Activated T-helper 1 cell treated with anti-CD3 and anti-CD28 coated beads, Interleukin-12 subunit alpha, Interleukin-12 subunit beta, Interleukin-2, Interleukin-4 antibody, amounts not matched to agents 30 ng/mL and 10 ng/mL and 1 ng/mL, durations not matched to agents 14 hours and 24 hours and 36 hours (primary cell): ENCODE measurements around the gene OR51B5. TPM values are rescaled to one million over a fixed set of nuclear protein-coding genes. Genes with fewer than 3 reads are reported as not detected.
"Not testable (repeated sequence)": the region's sequence is repeated elsewhere in the genome, so short reads cannot be mapped to it uniquely, and the experiment has no call there.

Source experiments
- DNase-seq: peaks from one replicate; pipeline ENCODE4 v3.0.0; 2021; ENCODE audit warnings: low spot score
- H3K27ac Mint-ChIP-seq: one replicate; pipeline ENCODE4 v1.8.0; 2021; ENCODE audit warnings: mild to moderate bottlenecking, mixed read lengths
- H3K27me3 Mint-ChIP-seq: one replicate; pipeline ENCODE4 v1.8.0; 2022; ENCODE audit warnings: mild to moderate bottlenecking, moderate library complexity, mixed read lengths; ENCODE audit not compliant: insufficient read depth
- H3K36me3 Mint-ChIP-seq: one replicate; pipeline ENCODE4 v1.8.0; 2021; ENCODE audit warnings: low read depth, mixed read lengths
- H3K4me1 Mint-ChIP-seq: one replicate; pipeline ENCODE4 v1.8.0; 2021; ENCODE audit warnings: low read depth, mixed read lengths
- H3K4me3 Mint-ChIP-seq: one replicate; pipeline ENCODE4 v1.8.0; 2021; ENCODE audit warnings: mild to moderate bottlenecking, moderate library complexity, mixed read lengths
- H3K9me3 Mint-ChIP-seq: one replicate; pipeline ENCODE4 v1.8.0; 2021; ENCODE audit warnings: mixed read lengths
- intact Hi-C: fragments of 100-400 bp; cut with micrococcal nuclease; formaldehyde crosslinking; loops from one replicate; pipeline ENCODE4 v1.15.1; 2024
- total RNA-seq: library from RNA; stranded (reverse); gene quantifications from 2 replicates; pipeline ENCODE4 v1.2.3, GENCODE V29; 2022

The OR51B5 gene
- total RNA-seq, 1 donor from 2014 or later: not detected

DNA sequence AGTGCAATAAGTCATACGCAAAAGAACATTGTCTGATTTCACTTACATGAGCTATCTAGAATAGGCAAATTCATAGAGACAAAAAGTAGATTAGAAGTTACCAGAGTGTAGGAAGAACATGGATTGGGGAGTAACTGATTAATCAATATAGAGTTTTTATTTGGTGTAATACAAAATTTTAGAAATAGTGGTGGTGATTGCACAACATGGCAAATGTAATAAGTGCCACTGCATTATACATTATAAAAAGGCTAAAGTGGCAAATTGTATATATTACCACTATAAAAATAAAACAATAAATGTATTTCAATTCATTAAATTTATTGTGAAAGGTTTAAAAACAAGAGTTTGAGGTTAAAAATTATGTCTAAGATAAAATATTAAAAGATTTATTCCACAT, 32.9 kb downstream of the OR51B5 start:
- H3K36me3 Mint-ChIP-seq: no peaks in the 10 kb centered on the region

DNA sequence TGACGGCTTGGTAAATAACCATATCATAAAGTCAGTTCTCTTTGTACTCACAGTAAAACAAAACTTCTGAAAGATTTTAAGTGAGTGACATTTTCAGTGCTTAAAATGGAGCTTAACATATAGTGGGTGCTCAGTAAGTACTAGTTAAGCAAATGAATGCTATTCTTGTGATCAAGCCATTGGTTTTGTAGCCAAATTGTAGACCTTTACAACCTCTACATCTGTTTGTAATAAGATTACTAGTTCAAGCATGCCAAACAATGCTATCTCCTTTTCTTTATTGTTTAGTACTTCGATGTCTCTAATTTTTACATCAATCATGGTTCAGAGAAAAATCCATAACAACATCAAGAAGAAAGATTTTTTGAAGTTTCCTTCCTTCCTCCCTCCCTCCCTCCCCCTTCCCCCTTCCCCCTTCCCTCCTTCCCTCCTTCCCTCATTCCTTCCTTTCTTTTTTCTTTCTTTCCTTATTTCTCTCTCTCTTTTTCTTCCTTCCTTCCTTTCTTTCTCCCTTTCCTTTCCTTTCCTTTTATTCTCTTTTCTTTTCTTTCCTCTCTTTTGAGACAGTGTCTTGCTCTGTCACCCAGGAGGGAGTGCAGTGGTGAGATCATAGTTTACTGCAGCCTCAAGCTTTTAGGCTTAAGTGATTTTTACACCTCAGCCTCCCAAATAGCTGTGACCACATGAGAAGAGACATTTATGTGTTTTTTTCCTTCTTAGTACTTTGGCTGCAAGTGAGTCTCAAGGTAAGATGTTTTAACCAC, 35.9 kb downstream of the OR51B5 start:
- no peaks in the 10 kb centered on the region for H3K9me3 Mint-ChIP-seq
- intact Hi-C loops: no loop called here
- no peaks in the 10 kb centered on the region for H3K36me3 Mint-ChIP-seq
- H3K27me3 Mint-ChIP-seq: no peaks in the 10 kb centered on the region
- no peak for DNase-seq
- H3K27ac Mint-ChIP-seq: no peak overlapping the region
- no peaks in the 10 kb centered on the region for H3K4me1 Mint-ChIP-seq
- no peak overlapping the region for H3K4me3 Mint-ChIP-seq

More for the DNA sequence above, 32.9 kb downstream of the OR51B5 start:
- Mint-ChIP-seq H3K4me1 (no peaks in the 10 kb centered on the region), H3K9me3 (no peaks in the 10 kb centered on the region), H3K27ac (no peak overlapping the region), H3K27me3 (no peaks in the 10 kb centered on the region), H3K4me3 (no peak overlapping the region)
- no peak for DNase-seq
- intact Hi-C loops: no loop called here

DNA sequence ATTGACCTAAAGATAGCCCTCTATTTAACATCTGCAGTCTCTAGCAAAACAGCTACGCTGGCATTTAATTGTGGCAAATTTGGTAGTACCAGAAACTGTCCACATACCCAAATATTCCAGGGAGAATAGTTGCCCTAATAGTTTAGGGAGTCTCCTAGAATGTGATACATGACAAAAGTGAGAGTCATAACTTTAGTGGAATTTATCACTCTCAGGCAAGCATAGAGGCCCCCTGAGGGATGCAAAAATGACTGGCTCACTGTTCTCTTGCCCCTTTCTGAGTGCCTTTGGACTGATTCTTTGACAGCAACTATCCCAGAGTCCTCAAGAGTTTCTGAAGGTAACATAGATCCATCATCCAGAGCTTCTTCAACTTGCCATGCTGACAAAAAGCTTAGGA, 39.3 kb downstream of the OR51B5 start:
- no peak for DNase-seq
- H3K9me3 Mint-ChIP-seq: no peaks in the 10 kb centered on the region
- H3K27ac Mint-ChIP-seq: no peak overlapping the region
- H3K4me1 Mint-ChIP-seq: no peaks in the 10 kb centered on the region
- H3K36me3 Mint-ChIP-seq: no peaks in the 10 kb centered on the region
- H3K27me3 Mint-ChIP-seq: no peaks in the 10 kb centered on the region
- intact Hi-C loops: no loop called here
- H3K4me3 Mint-ChIP-seq: no peak overlapping the region

DNA sequence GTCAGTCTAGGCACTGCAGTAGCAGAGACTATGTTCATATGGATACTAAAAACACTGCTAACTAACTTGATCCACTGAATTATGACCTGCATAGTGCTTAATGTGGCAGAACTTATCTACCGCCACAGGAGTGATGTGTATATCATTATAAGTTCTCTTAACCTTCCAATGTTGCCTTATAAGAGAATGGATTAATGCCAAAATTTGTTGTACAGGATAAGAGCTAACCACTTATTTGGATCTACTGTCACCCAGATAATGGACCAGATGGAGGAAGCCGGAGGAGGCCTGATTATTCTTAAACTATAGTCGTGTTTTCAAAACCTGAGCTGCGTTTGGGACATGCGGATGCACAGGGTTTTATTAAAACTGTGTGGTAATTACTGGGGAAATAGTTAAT, 39.7 kb downstream of the OR51B5 start:
- Mint-ChIP-seq H3K4me3 (no peak overlapping the region), H3K27me3 (no peaks in the 10 kb centered on the region), H3K4me1 (no peaks in the 10 kb centered on the region), H3K9me3 (no peaks in the 10 kb centered on the region), H3K36me3 (no peaks in the 10 kb centered on the region), H3K27ac (no peak overlapping the region)
- DNase-seq: no peak
- intact Hi-C loops: no loop called here

DNA sequence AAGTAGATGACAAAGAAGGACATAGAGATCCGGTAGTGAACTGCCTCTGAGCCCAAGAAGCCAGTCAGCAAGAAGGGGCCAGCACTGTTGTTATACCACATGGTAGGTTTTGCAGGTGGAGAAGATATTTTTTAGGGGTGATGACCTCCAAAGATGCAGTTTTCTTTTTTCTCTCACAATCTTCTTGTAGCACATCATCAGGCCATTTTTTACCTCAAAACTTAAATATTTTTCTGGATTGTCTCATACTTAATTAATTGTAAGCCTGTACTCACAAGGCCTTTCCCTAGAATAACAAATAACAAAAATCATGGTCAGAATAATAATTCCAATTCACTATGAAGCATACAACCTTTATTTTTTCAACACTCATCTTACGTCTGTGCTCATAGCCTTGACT, 41.5 kb downstream of the OR51B5 start, which contains the start of gene OR51B4:
Gene OR51B4, minus strand, starts transcription at position 101 of the 400 bp plus-strand sequence. Its CDS starts 0 bp downstream, at position 101.
- intact Hi-C loops: no loop called here
- Mint-ChIP-seq H3K9me3 (no peaks in the 10 kb centered on the region), H3K27ac (no peak within 1 kb of the TSS), H3K27me3 (no peaks in the 10 kb centered on the region), H3K36me3 (no peaks in the 10 kb centered on the region), H3K4me3 (no peak within 1 kb of the TSS), H3K4me1 (no peaks in the 10 kb centered on the region)
- DNase-seq: no peak

DNA sequence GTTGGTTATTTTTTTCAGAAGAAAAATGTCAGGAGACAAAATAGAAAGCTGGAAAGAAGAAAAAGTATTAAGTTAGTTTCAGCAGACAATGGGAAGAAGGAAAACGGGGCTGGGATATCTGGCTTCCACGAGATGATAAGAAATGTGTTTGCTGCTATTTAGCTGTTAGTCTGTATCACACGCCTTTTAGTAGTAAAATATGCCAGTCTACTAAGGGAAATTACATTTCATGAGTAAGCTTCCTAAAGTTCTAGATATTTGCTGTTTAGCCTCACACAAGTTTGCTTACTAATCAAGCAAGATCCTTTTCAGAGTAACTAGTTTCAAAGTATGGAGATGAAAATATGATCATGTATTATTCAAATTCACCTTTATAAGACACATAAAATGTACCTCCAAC, 43.1 kb downstream of the OR51B5 start:
- Mint-ChIP-seq H3K4me1 (no peaks in the 10 kb centered on the region), H3K27ac (no peak overlapping the region), H3K27me3 (no peaks in the 10 kb centered on the region), H3K36me3 (no peaks in the 10 kb centered on the region), H3K4me3 (no peak overlapping the region), H3K9me3 (no peaks in the 10 kb centered on the region)
- intact Hi-C loops: no loop called here
- no peak for DNase-seq

DNA sequence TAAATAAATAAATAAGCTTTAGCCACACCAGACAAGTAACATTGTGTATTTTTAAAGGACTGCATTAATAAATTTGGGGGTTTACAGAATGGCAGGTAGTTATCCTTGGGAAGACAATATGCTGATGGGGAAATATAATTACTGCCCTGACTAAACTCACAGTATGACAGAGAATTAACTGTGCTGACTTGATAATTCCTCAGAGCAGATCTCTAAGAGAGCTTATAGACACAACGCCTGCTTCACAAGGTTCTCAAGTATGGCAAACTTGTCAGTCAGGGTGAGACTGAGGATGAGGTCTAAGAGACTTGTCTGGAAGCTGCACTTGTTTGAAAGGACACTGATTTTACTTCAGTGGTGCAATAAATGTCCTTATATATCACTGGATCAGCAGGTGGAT, 44.9 kb downstream of the OR51B5 start:
- no peak for DNase-seq
- H3K4me1 Mint-ChIP-seq: no peaks in the 10 kb centered on the region
- no peaks in the 10 kb centered on the region for H3K27me3 Mint-ChIP-seq
- H3K36me3 Mint-ChIP-seq: no peaks in the 10 kb centered on the region
- intact Hi-C loops: no loop called here
- no peak overlapping the region for H3K27ac Mint-ChIP-seq
- no peaks in the 10 kb centered on the region for H3K9me3 Mint-ChIP-seq
- no peak overlapping the region for H3K4me3 Mint-ChIP-seq

DNA sequence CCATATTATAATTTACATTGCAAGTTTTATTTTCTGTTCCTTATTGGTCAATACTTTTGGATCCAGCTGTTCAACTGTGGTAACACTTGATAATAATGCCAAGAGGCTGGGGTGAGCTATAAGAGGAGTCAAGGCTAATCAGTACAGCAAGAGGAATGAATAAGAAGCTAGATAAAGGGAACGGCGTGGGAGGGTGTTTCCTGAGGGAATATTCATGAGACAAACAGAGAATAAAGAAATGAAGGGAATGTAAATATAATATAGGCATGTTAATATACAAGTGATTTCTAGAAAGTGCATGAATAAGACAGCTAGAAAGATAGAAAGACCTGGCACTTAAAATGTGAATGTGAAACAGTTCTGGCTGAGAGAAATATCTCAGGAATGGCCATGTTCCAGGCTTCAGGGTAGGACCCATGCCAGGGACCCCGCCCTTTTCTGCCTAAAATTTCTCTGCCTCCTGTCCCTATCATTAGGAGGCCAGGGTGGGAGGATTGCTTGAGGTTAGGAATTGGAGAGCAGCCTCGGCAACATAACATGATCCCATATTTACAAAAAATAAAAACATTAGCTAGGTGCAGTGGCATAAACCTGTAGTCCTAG, 45.5 kb downstream of the OR51B5 start:
- intact Hi-C loops: no loop called here
- DNase-seq: no peak
- no peaks in the 10 kb centered on the region for H3K4me1 Mint-ChIP-seq
- H3K27me3 Mint-ChIP-seq: no peaks in the 10 kb centered on the region
- no peaks in the 10 kb centered on the region for H3K9me3 Mint-ChIP-seq
- H3K4me3 Mint-ChIP-seq: no peak overlapping the region
- H3K27ac Mint-ChIP-seq: no peak overlapping the region
- no peaks in the 10 kb centered on the region for H3K36me3 Mint-ChIP-seq

DNA sequence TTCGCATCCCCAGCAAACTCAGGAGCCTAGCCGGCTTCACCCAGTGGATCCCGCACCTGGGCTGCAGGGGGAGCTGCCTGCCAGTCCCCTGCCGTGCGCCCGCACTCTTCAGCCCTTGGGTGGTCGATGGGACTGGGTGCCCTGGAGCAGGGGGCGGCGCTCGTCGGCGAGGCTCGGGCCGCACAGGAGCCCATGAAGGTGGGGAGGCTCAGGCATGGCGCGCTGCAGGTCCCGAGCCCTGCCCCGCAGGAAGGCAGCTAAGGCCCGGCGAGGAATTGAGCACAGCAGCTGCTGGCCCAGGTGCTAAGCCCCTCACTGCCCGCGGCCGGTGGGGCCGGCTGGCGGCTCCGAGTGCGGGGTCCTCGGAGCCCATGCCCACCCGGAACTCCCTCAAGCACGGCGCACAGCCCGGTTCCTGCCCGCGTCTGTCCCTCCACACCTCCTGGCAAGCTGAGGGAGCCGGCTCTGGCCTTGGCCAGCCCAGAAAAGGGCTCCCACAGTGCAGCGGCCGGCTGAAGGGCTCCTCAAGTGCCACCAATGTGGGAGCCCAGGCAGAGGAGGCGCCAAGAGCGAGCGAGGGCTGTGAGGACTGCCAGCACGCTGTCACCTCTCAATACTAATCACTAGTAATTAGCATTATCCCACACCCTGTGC, 48.9 kb downstream of the OR51B5 start:
- H3K27ac Mint-ChIP-seq, H3K36me3 Mint-ChIP-seq, DNase-seq, intact Hi-C loops, H3K4me1 Mint-ChIP-seq, H3K9me3 Mint-ChIP-seq, H3K27me3 Mint-ChIP-seq, H3K4me3 Mint-ChIP-seq: not testable (repeated sequence)

DNA sequence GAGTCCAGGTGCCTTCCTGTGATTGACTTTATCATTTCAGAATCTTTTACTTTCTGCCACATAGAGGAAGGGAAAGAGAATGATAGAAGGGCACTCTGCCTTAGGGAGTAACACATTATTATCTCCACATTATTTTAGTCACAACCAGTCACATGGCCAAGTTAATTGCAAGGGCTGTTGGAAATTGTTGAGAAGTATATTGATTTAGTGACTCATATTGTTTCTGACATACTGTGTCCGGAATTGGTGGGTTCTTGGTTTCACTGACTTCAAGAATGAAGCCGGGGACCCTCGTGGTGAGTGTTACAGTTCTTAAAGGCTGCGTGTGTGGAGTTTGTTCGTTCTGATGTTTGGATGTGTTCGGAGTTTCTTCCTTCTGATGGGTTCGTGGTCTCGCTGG, 50.3 kb downstream of the OR51B5 start:
- no peak for DNase-seq
- Mint-ChIP-seq H3K9me3 (no peaks in the 10 kb centered on the region), H3K4me3 (no peak overlapping the region), H3K27me3 (no peaks in the 10 kb centered on the region), H3K27ac (no peak overlapping the region), H3K4me1 (no peaks in the 10 kb centered on the region), H3K36me3 (no peaks in the 10 kb centered on the region)
- intact Hi-C loops: no loop called here

Other genes starting within 250 kb of the OR51B5 start
- gene OR52A5, start 205.2 kb downstream of the OR51B5 start, total RNA-seq: not detected in 2 replicates
- not detected in 2 replicates for gene OR52A1, start 188.8 kb downstream of the OR51B5 start, total RNA-seq
- not detected in 2 replicates for gene OR51V1, start 142.8 kb downstream of the OR51B5 start, total RNA-seq
- gene HBB, start 116.5 kb downstream of the OR51B5 start, total RNA-seq: not detected in 2 replicates
- gene HBD, start 109.0 kb downstream of the OR51B5 start, total RNA-seq: not detected in 2 replicates
- not detected in 2 replicates for gene HBG1, start 93.7 kb downstream of the OR51B5 start, total RNA-seq
- gene HBG2, start 88.7 kb downstream of the OR51B5 start, total RNA-seq: not detected in 2 replicates
- gene HBE1, start 73.6 kb downstream of the OR51B5 start, total RNA-seq: not detected in 2 replicates
- gene OR51B4, start 41.6 kb downstream of the OR51B5 start, total RNA-seq: not detected in 2 replicates
- gene OR51B2, start 19.2 kb downstream of the OR51B5 start, total RNA-seq: not detected in 2 replicates
- gene OR51B6, start 8.0 kb upstream of the OR51B5 start, total RNA-seq: not detected in 2 replicates
- gene OR51M1, start 40.3 kb upstream of the OR51B5 start, total RNA-seq: not detected in 2 replicates
- not detected in 2 replicates for gene OR51Q1, start 78.6 kb upstream of the OR51B5 start, total RNA-seq
- gene OR51I1, start 98.0 kb upstream of the OR51B5 start, total RNA-seq: not detected in 2 replicates
- not detected in 2 replicates for gene OR51I2, start 105.8 kb upstream of the OR51B5 start, total RNA-seq
- gene OR52D1, start 145.2 kb upstream of the OR51B5 start, total RNA-seq: not detected in 2 replicates
- gene UBQLN3, start 166.4 kb upstream of the OR51B5 start, total RNA-seq: not detected in 2 replicates
- 0.18 TPM in 1 of 2 replicates, not detected in the other for gene UBQLNL, start 173.2 kb upstream of the OR51B5 start, total RNA-seq
- gene OR52H1, start 205.0 kb upstream of the OR51B5 start, total RNA-seq: not detected in 2 replicates
- not detected in 2 replicates for gene OR52B6, start 237.4 kb upstream of the OR51B5 start, total RNA-seq